Measurements from ENCODE around the gene GFPT1. TPM values are rescaled to one million over a fixed set of nuclear protein-coding genes. Genes with fewer than 3 reads are reported as not detected.

Gene GFPT1
- polyA plus RNA-seq, 3 donors, result 36.0 to 41.9 (median 40.1) TPM

DNA sequence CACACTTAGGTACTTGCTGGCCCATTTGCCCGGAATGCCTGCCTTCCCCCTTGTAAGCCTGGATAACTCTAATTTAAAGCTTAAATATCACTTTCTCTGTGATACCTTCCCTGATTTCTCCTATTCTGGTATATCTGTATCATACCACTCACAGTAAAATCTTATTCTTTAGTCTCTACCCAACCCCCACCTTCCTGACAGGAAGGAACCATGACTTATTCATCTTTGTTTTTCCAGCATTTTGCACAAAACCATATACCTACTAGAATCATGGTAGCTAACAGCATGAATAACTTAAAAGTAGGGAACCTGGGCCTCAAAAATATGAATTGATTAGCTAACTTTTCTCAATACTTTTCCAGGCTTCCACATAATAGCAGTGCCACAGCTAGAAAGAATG is 111.5 kb downstream of the GFPT1 start:
- DNase-seq (ENCODE audit: extremely low read depth in 1 of 11, low read depth in 9 of 11, low spot score in 4 of 11), result no peak

DNA sequence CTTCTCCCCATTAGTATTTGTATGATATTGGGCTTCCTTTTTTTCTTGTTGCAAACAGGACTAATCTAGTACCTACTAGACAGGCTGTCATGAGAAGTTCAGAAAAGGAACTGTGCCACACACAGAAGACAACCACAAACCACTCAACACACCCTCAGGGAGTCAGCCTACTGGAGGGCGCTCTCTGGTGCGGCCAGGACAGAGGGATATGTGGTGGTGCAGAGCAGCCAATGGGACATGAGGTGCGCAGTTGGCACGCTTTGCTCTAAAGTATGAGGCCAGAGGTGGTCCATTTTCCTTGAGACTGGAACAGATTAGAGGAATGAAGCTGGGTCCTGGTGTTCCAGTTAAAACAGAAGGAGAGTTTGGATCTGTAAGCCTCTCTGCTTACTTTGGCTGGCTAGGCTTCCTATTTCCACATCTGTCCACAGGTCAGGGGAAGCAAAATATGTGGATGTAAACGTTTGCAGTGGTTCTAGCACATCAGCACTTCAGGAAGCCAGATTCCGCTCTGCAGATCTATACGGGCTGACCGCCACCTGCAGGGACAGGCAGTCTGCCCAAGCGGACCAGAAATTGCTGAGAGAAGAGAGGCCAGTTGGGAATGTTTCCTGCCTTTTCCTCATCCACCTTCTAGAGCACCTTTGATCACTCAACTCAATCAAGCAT is 114.1 kb downstream of the GFPT1 start:
- peak in 1 of 11 donors; percentile 13 for DNase-seq (ENCODE audit: extremely low read depth in 1 of 11, low read depth in 9 of 11, low spot score in 4 of 11)

- no peak for DNase-seq (ENCODE audit: extremely low read depth in 1 of 11, low read depth in 9 of 11, low spot score in 4 of 11)
These were observed 115.2 kb downstream of the GFPT1 start for GRCh38 chr2:69271831-69272257.

Other genes with a start within 250 kb of the GFPT1 start
- 10 to 100 TPM; 59.6 to 71.4 (median 60.2) TPM for gene NFU1, start 50.2 kb upstream of the GFPT1 start, polyA plus RNA-seq (ENCODE audit: insufficient read length in 3 of 3)